A673 (cell line): ENCODE data around the gene CDH4.

ENCODE experiments used
- CTCF ChIP-seq: fragments of 300-800, 200-600 bp; sonication (generic); conservative IDR thresholded peaks from 2 replicates; pipeline ENCODE4 v1.5.1; 2017; ENCODE audit warnings: low read depth, mild to moderate bottlenecking, antibody characterized with exemption, low read length, moderate library complexity, mixed read lengths
- EZH2 ChIP-seq: fragments of 200-600 bp; sonication (generic); IDR thresholded peaks from 2 replicates; pipeline ENCODE4 v1.6.1; 2017; ENCODE audit warnings: borderline replicate concordance, low read depth, mild to moderate bottlenecking, mixed read lengths, antibody characterized with exemption, low read length; ENCODE audit not compliant: poor library complexity, severe bottlenecking

- no peak for TF ChIP-seq CTCF
- TF ChIP-seq EZH2 = no peak
Measured at GRCh38 chr20:61835301-61835700, 583.2 kb downstream of the CDH4 start.
